CD4-positive, alpha-beta T cell treated with Interleukin-6 for 4 hours (primary cell): ENCODE measurements around the gene KRTAP5-7.
"Not testable (repeated sequence)": the region's sequence is repeated elsewhere in the genome, so short reads cannot be mapped to it uniquely, and the experiment has no call there.

Experiments
- DNase-seq: peaks from one replicate; pipeline ENCODE4 v3.0.0-alpha.2; 2020; ENCODE audit warnings: mixed read lengths

The KRTAP5-7 gene

GRCh38 chr11:71535825-71536224 is 8.8 kb downstream of the KRTAP5-7 start:
- DNase-seq: no peak

GRCh38 chr11:71537537-71537936 is 10.5 kb downstream of the KRTAP5-7 start:
- DNase-seq: no peak

DNA sequence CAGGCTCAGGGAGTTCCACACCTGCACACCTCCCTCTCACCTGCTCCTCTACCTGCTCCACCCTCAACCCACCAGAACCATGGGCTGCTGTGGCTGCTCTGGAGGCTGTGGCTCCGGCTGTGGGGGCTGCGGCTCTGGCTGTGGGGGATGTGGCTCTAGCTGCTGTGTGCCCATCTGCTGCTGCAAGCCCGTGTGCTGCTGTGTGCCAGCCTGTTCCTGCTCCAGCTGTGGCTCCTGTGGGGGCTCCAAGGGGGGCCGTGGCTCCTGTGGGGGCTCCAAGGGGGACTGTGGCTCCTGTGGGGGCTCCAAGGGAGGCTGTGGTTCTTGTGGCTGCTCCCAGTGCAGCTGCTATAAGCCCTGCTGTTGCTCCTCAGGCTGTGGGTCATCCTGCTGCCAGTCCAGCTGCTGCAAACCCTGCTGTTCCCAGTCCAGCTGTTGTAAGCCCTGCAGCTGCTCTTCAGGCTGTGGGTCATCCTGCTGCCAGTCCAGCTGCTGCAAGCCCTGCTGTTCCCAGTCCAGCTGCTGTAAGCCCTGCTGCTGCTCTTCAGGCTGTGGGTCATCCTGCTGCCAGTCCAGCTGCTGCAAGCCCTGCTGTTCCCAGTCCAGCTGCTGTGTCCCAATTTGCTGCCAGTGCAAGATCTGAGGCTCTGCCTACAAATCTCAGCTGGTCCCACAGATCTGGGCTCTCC is 11.1 kb downstream of the KRTAP5-7 start, which contains the start of gene KRTAP5-8:
Gene KRTAP5-8, plus strand, starts transcription at position 49 of the 689 bp plus-strand sequence. Its CDS starts 31 bp downstream, at position 80.
- not testable (repeated sequence) for DNase-seq

- no peak for DNase-seq
These were observed 11.6 kb downstream of the KRTAP5-7 start for GRCh38 chr11:71538666-71538990.

DNA sequence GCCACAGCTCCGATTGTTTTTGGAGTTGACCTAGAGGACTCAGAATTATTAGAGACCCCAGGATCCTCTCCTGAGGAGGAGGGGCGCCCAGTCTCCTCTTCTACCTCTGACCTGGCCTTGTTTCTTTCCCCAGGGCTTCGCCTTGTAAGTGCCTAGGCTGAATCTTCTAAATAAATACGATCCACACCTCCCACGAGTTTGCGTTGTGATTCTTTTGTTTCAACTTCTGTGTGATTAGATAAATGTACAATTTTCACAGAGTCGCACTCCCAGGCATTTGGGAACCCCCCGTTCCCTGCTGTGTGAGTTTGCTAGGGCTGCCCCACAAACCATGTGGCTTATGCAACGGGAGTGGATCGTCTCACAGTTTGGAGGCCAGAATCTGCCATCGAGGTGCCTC is 11.9 kb downstream of the KRTAP5-7 start:
- no peak for DNase-seq

DNA sequence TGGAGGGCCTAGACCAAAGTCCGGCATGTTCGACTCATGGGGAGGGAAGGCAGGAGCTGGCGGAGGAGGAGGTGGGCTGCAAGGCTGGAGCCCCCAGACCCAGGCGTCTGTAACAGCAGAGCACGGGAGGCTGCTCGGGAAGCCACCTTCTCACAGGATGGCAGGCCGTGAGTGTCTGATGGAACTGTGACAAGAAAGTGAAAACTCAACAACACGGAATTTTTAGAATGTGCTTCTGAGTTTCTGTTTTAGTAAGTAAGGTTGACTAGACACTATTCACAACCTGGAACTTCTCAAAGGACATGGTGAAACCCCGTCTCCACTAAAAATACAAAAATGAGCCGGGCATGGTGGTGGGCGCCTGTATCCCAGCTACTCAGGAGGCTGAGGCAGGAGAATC is 12.9 kb downstream of the KRTAP5-7 start:
- not testable (repeated sequence) for DNase-seq

DNA sequence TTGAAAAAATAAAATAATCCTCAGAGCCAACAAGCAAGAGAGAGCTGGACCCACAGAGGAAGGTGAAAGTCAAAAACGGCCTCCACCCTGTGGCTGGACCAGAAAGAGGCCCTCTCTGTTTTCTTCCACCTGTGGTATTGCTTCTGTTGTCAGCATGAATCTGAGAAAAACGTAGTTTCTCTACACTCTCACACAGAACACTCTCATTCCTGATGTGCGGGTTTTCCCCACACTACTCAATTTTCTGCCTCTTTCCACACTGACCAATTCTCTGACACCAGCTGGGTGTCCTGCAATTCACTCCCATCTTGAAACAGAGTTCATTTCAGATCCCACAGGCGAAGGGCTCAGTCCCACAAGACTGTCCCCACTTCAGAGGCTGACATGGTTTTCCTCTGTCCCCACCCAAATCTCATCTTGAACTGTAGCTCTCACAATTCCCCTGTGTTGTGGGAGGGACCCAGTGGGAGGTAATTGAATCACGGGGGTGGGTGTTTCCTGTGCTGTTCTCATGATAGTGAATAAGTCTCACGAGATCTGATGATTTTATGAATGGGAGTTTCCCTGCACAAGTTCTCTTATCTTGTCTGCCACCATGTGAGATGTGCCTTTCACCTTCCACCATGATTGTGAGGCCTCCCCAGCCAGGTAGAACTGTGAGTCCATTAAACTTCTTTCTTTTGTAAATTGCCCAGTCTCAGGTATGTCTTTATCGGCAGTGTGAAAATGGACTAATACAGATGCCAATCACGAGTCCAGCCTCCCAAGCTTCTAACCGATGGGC is 13.6 kb downstream of the KRTAP5-7 start:
- not testable (repeated sequence) for DNase-seq

DNA sequence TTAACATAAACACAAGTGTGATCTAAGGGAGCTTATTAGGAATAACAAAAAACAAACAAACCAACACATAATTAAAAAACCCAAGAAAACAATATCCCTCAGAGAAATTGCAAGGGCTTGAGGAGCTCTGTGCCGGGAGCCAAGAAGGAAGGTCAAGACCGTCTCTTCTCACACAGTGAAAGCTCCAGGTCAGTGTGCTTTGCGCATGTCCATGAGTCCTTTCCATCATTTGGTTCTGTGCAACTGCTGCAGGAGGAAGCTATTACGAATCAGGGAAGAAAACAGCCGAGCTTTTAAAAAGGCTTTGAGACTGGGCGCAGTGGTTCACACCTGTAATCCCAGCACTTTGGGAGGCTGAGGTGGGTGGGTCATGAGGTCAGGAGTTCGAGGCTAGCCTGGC is 15.3 kb downstream of the KRTAP5-7 start:
- DNase-seq: no peak

DNA sequence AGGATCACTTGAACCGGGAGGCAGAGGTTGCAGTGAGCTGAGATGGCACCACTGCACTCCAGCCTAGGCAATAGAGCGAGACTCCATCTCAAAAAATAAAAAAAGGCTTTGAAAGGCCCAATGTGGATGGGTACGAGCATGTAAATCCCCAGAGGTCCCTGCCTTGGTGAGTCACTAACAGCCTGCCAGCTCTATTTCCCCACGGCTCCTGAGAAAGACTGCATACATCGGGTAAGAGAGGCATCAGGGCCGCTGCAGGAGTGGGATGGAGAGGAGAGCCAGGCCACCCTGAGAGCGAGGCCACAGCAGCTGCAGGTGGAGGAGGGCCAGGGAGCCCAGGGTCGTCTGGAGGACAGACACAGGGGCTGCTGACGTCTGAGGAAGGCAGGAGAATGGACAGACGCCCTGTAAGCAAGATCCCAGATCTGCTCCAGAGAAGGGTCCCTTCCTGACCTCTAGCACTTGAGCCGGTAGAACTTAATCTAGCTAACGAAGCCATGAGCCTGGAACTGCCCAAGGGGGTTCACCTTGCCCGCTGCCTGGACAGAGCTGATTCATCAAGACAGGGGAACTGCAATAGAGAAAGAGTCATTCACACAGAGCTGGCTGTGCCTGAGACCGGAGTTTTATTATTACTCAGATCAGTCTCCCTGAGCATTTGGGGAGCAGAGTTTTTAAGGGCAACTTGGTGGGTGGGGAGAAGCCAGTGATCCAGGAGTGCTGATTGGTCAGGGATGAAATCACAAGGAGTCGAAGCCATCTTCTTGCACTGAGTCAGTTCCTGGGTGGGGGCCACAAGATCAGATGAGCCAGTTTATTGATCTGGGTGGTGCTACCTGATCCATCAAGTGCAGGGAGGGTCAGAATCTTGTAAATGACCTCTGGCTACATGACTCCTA is 16.1 kb downstream of the KRTAP5-7 start:
- DNase-seq: no peak

GRCh38 chr11:71543866-71544265 is 16.8 kb downstream of the KRTAP5-7 start:
- no peak for DNase-seq

GRCh38 chr11:71544525-71545214 is 17.6 kb downstream of the KRTAP5-7 start:
- DNase-seq: no peak

DNA sequence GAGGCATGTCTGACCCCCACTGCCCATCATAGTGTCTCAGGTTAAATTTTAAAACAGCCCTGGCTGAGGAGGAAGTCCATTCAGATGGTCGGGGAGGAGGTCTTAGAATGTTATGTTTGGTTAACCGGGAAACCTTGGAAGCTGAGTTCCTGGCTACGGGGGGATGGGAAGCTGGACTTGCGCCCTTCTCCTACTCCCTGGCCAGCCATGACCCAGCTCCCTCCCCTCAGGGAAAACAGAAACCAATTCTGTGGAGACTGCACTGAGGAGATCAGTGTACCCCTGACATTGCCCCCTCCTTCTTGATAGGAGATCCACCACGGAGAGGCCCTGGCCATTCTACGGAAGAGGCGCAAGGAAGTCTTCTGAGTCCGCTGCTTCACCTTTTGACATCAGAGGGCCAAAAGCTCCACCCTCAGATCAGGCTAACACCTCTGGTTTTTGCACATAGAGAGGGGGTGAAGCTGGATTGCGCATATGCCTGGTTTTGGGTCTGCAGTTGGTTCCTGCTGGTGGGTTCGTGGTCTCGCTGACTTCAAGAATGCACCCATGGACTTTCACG is 18.4 kb downstream of the KRTAP5-7 start:
- DNase-seq: no peak

- no peak for DNase-seq
These were observed 21.1 kb downstream of the KRTAP5-7 start, which contains the start of gene KRTAP5-9 for GRCh38 chr11:71548120-71548519. Gene KRTAP5-9 (plus strand): TSS chr11:71548420. CDS start chr11:71548658, 238 bp downstream.

- no peak for DNase-seq
These were observed 21.7 kb downstream of the KRTAP5-7 start for GRCh38 chr11:71548716-71549151.

DNA sequence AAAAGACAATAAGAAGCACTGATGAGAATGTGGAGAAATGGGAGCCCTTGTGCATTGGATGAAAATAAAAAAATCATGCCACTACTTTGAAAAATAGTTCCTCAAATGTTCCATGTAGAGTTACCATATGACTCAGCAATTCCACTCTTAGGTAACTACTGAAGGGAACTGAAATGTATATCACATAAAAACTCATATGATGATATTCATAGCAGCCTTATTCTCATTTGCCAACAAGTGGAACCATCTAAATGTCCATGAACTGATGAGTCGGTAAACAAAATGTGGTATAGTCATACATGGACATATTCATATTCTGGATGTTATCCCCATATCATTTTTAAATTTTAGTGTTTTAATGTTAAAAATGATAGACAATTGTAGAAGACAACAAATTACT is 24.6 kb downstream of the KRTAP5-7 start:
- no peak for DNase-seq

DNA sequence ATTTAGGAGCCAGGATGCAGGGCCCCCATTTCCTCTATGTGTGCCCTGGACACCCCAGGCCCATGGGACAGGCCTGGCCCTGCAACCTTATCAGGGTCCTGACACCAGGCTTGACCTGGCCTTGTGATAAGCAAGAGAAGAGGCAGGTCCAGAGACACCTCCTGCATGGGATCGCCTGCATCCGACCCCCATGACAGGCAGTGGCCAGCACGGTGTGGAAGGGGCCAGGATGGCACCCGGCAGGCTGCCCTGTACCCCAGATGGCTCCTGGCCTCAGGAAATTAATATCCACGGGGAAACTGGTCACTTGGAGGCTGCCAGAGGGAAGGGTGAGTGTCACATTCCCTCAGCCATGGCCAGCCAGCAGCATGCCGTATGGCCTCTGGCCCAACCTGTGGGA is 27.9 kb downstream of the KRTAP5-7 start:
- DNase-seq: no peak

DNA sequence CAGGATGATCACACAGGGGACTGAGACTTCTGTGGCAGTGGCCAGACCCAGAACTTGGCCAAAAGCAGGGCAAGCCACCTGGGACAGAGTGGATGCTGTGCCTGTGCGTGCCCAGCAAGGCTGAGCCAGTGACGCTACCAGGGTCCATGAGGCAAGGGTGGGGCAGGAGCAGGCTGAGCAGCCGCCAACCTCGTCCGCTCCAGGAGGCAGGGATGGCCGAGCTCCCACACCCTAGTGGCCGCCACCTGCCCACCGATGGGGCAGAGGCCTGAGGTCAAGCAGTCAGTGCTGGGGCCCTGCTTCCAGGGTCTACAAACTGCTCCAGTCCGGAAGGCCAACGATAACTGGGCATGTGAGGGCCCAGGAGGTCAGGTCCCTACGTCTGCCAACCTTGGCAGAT is 28.4 kb downstream of the KRTAP5-7 start:
- DNase-seq: no peak

DNA sequence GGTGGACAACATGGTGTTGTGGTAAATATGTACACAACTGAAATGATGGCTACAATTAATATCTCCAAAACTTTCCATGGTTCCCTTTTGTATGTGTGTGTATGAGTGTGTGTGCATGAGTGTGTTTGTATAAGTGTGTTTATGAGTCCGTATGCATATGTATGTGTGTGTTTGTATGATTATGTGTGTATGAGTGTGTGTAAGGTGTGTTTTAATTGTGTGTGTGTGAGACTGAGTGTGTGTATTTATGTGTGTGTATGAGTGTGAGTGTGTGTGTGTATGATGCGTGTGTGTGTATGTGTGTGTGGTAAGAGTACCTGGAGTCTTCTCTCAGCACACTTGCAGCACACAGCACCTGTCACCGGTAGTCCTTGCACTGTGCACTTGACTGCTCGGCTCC is 29.0 kb downstream of the KRTAP5-7 start:
- no peak for DNase-seq

DNA sequence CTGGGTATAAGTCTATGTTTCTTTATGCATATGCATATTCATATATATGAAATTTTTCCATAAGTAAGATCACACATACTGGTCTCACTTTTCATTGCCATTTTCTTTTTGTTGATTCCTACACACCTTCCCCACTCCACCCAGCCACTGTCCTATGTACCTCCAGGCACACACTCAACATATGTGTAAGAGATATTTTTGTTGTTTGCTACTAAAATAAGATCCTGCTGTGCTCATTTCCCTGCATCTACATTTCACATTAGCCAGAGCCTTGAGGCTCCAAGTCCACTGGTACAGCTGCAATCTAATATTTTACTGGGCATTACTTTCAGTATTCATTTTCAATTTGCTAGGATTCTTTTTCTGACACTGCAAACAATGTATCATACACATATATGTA is 30.2 kb downstream of the KRTAP5-7 start:
- no peak for DNase-seq

DNA sequence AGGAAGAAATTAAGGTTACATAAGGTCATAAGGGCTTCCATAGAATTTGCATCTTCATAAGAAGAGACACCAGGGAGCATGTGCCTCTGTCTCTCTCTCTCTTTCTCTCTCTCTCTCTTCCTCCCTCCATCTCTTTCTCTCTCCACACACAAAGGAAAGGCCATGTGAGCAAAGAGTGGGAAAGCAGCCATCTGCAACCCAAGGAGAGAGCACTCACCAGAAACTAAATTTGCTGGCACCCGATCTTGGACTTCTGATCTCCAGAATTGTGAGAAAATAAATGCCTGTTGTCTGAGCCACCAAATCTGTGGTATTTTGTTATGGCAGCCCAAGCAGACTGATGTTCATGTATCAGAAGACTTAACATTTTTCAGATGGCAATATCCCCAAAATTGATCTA is 31.9 kb downstream of the KRTAP5-7 start:
- no peak for DNase-seq

DNA sequence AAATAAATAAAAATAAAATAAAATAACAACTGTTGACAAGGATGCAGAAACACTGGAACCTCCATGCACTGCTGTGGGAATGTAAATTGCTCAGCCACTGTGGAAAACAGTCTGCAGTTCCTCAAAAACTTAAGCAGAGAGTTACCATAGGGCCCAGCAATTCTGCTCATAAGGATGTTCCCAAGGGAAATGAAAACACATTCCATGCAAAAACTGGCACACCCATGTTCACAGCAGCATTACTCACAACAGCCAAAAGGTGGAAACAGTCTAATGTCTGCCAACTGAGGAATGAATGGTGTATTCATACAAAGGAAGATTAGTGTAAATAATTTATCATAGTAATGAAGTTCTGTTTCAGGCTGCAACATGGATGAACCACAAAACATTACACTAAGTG is 35.1 kb downstream of the KRTAP5-7 start:
- DNase-seq: no peak

DNA sequence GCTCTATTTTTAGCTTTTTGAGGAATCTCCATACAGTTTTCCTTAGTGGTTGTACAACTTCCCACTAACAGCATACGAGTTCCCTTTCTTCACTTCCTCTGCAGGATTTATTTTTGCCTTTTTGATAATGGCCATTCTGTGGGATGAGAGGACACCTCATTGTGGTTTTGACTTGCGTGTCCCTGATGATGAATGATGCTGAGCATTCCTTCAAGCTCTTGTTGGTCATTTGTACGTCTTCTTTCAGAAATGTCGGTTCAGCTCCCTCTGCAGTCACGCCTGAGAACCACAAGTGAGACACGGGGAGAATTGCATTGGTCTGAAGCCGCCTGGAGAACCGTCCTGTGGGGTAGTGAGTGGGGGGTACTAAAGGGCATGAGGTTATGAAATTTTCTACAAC is 36.3 kb downstream of the KRTAP5-7 start:
- DNase-seq: no peak
